ENCODE data around the gene TMEM271.

TMEM271 gene

DNA sequence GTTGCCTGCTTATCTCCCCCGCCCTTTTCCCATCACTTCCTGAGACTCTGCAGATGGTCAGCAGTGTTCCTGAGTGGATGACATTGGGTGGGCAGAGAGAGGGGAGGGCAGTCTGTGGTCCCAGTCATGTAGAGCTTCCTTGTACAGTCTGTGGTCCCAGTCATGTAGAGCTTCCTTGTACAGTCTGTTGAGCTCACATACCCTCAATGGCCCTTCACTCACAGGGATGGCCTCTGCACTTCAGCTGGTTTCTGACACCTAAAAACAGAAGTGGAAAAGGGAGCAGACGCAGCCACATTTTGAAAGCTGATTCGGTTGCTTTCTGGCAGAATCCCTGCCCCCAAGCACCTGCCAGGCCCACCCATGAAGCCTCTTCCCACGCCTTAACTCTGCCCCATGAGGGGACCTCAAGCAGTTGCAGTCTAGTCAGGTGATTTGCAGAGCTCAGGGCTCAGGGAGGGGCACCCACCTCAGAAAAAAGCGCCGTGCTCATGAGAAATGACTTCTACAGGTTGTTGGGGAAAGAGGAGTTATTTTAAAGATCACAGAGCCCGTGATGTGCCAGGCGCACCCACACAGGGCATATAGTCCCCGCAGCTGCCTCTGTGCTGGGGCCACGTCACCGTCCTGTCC, 3.6 kb upstream of the TMEM271 start:
- DNase-seq (ENCODE audit: low read depth in 2 of 2) = no peak

DNA sequence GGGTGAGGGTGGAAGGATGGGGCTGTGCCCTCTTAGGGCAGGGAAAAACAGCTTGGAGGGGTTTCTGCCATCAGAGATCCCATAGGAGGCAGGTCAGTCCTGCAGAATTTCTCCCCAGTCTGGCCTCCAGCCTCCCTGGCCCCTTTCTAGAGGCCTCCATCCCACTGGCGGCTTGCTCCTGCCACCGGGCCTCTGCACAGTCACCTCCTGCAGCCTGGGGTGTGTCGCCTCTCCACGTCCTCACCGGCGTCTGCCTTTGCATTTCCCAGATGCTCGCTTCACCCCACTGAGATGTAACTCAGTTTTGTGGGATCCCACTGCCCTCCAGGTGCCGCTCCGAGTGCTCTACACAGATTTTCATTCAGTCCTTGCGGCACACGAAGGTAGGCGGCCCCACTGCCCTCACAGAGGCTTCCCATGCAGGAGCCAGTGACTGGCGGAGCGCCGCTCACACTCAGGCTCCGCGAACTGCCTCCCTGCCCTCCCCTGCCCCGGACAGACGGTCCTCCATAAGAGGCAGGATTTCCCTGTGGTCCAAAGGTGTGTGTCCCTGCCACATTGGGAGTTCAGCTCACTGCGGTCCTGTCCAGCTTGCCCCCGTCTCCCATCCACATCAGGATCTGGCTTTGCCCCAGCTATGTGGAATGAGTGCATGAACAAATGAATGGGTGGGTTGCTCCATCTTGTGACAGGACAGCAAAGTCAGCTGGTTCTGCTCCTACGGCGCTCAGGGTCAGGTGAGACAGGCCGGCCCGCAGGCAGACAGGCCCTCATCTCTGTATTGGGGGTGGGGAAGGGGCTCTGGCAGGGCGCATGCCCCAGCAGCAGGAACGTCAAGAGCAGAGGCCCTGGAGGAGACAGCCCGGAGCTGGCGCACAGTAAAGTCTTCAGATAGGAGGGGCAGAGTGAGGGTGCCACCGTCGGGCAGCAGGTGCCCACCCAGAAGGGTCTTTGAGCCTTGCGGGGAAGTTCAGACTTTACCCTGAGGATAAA, 2.7 kb upstream of the TMEM271 start:
- no peak for DNase-seq (ENCODE audit: low read depth in 2 of 2)

DNA sequence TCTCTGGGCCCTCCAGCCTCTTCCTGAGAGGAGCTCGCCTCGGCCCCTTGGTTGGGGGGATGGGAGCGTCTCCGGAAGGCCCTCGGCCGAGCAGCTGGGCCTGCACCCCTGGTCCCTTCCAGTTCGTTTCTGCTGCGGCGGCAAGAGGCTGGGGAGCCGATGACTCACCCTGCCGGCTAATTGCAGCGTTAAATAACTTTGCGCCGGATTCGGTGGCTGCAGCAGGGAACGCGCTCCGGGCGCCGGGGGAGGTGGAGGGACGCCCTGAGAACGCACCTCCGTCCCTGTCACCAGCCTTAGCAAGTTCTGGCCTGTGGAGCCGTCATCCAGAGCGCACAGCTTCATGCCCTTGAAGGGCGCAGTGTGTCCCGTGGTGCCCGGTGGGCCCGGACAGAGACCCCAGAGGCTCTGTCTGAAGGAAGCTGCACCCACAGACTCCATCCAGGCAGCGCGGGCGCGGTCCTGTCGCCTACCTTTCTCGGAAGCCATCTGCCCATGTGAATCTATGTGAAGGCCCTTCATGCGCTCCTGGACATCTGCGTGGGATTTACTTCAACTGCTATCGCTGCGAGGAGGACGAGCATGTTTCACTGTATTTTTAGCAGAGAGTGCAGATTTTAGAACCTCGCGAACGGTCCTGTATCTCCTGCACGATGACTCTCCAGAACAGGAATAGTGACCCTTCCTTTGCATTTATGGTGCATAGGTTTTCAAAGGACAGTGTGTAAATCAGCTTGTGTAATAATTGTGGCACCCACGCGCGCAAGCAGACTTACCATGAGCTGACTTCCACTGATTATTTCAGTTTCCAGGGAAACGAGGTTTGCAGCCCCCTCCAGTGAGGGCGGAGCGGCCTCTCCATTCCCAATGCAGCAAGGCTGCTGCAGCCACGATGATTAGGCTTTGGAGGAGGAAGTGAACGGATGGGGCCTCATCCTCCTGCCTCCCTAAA, 1.7 kb upstream of the TMEM271 start:
- DNase-seq (ENCODE audit: low read depth in 2 of 2) = peak in 1 of 2 donors; percentile 10

DNA sequence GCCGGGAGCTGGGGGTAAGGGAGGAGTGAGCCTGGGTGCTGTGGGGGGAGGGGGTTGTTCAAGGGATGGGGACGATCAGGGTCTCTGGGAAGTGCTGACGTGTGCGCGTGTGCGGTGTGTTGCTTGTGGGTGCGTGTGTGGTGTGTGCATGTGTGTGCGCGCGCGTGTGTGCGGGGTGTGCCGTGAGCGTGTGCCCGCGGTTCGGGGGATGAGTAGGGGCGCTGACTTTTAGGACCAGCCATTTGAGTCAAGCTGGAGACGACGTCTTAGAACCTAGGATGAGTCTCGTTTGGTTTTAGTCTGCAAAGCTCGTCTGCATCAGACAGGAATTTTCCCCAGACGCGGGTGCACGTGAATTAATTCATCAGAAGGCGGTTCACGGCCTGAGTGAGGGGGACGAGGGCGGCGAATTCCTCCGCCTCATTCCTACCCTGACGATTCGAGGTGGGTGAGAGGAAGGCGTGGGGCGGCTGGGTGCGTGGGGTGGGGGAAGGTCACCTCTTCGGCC, 950 bp upstream of the TMEM271 start:
- DNase-seq (ENCODE audit: low read depth in 2 of 2) = no peak

DNA sequence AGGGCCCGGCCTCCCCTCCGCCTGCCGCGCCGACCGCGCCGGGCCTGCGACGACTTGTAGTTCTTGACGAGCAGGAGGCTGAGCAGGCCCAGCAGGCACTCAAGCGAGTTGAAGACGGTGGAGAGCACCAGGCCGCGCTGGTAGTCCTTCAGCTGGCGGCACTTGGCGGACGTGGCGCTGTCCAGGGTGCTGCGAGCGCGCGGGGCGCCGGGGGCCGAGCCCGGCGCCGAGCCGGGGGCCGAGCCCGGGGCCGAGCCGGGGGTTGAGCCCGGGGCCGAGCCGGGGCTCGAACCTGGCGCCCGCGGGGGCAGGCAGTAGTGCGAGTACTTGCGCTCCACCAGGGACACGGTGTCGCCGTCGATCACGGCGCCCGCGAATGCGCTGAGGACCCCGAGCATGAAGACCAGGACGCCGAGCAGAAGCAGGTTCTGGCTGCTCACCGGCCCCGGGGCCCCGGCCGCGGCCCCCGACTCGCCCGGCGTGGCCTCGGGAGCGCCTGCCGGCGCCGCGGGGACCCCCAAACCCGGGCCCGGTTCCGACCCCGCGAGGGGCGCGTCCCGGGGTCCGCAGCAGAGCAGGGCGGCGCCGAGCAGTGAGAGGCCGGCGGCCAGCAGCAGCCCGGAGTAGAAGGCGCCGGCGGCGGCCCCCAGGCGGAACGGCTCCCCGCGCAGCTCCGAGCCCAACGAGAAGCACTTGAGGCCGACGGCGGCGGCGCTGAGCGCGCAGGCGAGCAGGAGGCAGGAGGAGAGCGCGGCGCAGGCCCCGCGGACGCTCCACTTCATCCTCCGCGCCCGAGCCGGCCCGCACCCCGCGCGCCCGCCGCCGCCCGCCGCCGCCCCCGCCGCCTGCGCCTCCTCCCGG, 584 bp downstream of the TMEM271 start:
- no peak for DNase-seq (ENCODE audit: low read depth in 2 of 2)

DNA sequence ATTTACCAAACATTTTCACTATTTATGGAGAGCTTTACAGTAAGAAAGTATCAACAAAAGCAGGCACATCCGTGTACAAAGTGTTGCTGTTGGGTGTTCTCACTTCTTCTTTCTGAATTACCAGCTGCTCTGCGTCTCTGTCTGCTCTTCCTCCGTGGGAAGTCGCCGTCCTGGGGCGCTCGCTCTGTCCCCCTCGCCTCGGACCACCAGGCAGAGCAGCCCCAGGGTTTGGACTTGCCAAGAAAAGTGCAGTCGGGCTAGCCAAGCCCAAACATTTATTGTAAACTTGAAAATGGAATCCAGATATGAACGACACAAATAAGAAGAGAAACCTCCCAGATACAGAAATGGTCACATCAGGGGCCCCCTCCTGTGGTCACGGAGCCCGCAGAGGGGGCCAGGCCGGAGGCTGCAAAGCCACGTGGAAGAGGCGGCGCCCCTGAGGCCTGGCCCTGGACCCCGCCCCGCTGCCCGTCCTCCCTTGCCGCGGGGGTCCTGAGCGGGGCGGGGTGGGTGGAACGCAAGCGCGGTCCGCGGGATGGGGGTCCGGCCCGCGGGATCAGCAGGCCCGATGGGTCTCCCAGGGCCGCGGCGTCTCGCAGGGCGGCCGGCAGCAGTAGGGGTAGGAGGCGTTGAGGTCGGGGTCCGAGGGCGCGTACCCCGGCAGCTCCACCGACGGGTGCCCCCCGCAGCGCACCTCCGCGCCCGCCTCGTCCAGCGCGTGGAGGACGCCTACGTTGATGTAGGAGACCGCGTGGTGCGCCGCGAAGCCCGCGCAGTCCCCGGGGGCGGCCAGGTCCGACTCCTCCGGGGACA, 1.5 kb downstream of the TMEM271 start:
- no peak for DNase-seq (ENCODE audit: low read depth in 2 of 2)

DNA sequence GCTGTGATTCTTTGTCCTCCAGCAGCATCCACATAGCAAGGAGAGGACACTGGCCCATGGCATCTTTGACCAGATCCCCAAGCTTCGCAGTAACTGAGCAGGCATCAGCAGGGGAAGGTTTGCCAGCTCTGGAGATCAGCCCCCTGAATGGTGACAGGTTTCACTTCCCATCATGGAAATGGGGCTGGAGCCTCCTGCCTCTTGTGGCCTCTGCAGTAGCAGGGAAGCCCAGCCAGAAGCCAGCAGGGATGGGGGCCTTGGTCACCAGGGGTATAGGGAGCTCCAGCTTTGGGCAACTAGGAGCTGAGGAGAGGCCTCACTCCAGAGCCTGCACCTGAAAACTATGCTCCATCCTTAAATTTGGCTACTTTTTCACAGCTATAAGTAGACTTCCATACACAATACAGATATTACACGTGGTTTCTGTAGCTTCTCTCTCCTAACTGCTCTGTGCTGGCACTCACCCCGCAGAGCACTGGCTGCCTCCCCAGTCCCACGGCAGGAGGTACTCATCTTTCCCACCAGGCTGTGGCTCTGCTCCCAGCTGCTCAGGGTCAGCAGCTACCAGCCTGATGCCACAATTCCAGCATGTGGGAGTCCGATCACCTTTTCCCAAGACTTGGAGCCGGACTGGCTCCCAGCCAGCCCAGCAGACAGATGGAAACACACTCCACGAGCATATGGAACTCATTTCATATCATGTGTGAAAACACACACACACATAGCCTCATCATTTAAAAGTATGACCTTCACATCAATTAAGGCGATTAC, 2.8 kb downstream of the TMEM271 start:
- no peak for DNase-seq (ENCODE audit: low read depth in 2 of 2)

DNA sequence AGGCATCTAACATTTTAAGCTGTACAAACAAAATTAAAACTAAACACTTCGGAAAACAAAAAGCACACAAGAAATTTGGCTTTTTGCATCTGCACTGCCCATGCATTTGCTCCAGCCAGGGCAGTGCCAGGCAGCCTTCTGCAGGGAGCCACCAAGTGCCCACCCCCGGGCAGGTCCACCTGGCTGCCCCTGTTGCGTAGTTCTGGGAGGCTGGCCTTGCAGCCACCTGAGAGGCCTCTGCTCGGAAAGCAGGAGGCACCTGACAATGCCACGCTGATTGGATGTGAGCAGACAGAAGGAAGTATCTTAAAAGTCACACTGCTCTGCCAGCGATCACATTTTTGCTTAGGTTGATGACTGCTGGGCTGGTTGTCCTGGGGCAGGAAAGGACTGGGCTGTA, 3.5 kb downstream of the TMEM271 start:
- DNase-seq (ENCODE audit: low read depth in 2 of 2) = no peak

DNA sequence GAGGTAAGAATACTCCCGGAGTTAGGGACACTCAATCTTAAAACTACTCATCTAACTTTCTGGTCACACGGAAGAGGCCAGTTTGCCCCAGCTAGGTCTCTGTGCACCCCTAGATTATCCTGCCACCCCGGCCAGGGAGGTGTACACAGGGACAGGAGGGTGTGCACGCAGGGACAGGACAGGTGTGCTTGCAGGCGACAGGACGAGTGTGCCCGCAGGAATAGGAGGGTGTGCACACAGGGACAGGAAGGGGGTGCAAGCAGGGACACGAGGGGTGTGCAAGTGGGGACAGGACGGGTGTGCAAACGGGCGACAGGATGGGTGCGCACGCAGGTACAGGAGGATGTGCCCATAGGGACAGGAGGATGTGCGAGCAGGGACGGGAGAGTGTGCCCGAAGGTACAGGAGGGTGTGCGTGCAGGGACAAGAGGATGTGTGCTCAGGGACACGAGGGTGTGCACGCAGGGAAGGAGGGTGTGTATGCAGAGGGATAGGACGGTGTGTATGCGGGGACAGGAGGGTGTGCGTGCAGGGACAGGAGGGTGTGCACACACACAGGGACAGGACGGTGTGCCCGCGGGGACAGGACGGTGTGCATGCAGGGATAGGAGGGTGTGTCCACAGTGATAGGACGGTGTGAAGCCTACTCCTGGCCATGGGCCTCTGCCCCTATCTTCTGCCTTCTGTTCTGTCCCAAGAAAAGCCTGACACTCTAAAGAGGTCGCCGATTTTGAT, 4.1 kb downstream of the TMEM271 start:
- no peak for DNase-seq (ENCODE audit: low read depth in 2 of 2)

DNA sequence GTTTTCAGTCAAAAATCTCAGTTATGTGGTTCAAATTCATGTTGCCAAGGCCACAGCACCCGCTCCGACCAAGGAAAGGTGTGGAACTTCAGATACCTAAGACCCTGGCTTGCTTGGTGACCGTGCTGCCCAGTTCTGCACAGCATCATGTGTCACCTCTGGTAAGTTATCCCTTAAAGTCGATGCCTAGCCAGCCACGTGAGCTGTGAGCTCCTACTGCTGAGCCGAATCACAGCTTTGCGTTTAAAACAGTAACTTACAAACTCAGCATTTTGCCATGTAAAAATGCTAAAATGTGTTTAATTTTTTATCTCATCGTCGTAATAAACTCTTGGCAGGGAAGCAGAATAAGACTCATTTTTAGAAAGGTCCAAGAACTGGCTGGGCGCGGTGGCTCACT, 5.3 kb downstream of the TMEM271 start:
- DNase-seq (ENCODE audit: low read depth in 2 of 2) = no peak

DNA sequence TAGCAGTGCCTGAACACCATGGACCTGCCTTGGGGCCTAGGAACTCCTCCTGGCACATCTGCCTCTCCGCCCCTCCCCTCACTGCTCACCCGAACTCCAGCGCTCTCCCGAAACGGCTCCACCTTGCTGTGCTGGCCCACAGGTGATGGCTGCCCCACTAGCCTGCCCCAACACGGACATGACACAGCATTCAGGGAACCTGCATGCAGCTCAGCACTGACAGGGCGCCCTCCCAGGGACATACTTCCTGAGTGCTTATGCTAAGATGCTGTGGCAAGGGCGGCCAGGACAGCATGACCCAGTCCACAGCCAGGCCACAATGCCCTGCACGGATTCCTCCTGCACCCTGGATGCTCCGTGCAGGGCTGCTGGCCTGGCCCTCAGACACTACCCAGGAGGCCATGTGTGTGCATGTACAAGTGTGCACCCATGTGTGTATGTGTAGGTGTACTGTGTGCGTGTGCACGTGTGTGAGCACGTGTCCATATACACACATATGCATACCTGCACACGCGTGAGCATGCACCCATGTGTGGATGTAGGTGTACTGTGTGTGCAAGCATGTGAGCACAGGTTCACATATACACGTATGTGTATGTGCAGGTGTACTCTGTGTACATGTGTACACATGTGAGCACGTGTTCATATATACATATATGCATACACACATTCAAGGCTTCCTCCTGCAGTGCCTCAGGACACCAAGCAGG, 6.0 kb downstream of the TMEM271 start:
- no peak for DNase-seq (ENCODE audit: low read depth in 2 of 2)

DNA sequence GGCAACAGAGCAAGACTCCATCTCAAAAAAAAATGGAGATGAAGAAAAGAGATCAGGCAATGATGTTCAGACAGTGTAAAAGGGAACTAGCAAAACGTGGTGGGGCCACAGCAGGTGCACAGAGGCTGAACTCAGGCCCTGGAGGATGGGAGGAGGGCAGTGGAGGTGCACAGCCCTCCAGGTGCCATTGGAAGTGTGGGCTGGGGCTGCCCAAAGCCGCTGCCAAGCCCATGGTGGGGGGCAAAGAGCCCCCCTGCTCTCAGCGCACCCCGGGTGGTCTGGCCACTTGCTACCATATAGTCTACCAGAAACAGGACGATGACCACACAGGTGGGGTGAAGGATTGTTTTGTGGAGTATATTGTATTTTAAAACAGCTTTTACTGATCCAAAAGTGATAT, 7.1 kb downstream of the TMEM271 start:
- DNase-seq (ENCODE audit: low read depth in 2 of 2) = no peak

DNA sequence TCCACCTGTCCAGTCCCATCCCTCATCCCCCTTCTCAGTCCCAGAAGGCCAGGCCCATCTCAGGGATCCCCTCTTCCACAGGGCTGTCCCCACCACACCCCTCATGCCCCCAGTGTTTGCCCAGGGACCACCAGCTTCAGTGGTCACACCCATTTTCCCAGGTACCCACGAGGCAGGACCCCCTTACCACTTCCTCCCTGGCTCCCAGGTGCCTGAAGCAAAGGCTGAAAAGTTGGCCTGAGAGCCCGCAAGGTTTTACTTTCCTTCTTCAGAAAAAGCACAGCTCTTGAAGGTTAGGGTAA, 7.8 kb downstream of the TMEM271 start:
- no peak for DNase-seq (ENCODE audit: low read depth in 2 of 2)

DNA sequence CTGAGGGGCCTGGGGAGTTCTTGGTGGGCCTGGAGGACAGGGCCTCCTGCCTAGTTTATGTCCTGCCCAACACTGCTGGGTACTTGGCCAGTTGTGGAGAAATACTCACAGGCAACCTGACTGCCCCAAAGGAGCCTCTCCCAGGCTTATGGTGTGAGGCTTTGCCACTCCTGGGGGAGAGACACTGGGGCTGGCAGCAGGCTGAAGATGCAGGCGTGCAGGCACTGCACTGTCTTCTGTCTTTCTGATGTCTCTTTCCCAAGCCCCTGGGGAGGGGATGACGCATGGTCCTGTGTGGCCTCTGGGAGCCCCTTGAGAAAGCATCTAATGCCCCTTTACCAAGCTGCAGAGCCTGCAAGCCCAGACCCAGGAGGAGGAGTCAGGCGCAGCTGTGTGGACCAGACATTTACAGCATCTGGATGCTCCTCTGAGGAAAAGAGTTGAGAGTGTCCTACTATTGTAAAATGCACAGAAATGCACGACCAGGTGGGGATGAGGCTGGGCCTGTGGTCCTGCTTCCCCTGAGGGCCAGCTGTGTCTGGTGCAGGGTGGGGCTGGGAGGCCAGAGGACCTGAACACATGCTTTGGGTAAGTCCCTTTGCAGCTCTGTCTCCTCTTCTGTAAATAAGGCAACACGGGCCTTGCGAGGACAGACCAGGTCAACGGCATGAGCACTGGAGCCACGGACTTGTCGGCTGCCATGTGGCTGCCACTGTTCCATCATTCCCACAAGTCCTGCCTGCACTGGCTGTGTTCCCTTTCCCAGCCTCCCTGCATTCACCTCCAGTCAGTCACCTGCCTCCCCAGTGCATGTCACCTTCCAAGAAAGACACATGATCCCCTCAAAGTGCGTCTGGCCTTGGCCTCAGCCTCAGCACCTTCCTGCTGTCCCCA, 8.4 kb downstream of the TMEM271 start:
- DNase-seq (ENCODE audit: low read depth in 2 of 2) = no peak

DNA sequence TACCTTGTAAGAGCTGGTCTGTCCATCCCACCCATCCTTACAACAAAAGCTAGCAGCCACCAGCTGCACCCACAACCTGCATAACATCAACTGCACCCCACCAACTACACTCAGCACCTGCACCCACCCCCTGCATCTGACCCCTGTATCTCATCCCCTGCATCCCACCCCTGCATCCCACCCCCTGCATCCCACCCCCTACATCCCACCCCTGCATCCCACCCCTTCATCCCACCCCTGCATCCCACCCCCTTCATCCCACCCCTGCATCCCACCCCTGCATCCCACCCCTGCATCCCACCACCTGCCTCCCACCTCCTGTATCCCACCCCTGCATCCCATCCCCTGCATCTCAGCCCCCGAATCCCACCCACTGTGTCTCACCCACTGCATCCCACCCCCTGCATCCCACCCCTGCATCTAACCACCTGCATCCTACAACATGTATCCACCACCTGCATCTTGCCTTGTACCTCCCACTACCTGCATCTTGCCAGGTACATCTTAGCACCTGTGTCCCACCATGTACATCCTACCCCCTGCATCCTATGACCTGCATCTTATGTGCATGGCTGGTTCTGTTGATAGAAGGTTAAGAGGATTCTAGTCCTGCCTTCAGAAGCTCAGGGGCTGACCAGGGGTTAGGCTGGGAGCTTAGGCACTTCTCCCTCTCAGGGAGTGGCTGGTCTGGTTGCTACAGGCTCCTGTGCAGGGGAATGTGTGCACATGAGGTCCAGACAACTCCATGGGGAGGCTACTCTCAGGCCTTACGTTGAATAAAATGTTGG, 9.4 kb downstream of the TMEM271 start:
- DNase-seq (ENCODE audit: low read depth in 2 of 2) = no peak

DNA sequence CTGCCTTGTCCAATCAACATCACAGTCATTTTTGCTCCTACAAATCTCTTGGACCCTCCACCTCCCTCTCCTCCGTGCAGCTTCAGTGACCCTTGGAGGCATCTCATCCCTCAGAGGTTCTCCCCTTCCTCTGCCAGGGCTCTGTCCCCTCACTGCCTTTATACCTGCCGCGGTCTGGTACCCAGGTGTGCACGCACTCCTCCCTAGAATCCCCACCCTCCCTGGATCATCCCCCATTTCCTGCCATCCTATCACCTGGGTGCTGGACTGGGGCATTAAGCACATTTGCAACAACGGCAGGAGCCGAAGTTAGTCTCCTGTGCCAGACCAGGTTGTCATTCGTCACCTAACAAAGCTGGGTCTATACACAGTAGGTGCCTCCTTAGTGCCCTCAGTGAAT, 10.1 kb downstream of the TMEM271 start:
- DNase-seq (ENCODE audit: low read depth in 2 of 2) = no peak

Measured in stimulated activated CD8-positive, alpha-beta memory T cell treated with anti-CD3 and anti-CD28 coated beads, Interleukin-7, amount 100 ng/mL, for 4 hours (primary cell).